ENCODE measurements around the gene TYRO3. TPM values are rescaled to one million over a fixed set of nuclear protein-coding genes. Genes with fewer than 3 reads are reported as not detected.

The TYRO3 gene
- total RNA-seq, 2 experiments from 2014 or later, result 0.48 TPM; not detected in 1

DNA sequence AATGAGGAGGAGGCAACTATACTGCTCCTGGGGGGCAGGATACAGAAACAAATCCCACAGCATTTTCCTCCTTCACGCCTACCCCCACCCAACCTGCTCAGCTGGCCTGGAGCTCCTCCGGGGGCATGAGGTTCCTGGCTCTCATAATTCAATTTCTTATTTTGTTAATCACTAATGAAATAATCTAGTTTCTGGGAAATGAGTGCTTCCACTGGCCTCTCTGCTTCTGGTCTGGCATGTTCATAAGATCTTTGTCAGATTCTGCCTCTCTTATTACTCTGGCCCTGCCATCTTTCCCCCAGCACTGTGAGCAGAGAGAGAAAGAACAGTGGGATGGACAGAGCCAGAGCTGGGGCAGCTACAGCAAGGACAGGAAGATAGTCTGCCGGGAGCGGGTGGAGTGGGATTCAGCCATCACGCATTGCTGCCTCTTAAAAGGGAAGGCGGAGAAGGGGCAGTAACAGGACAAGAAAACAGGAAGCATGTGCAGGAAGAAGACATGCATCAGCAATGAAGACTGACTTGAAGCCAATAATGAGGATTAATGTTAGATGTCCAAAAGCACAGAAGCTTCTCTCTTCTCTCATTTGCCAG is 28.6 kb upstream of the TYRO3 start:
- no peak for TF ChIP-seq CTCF (conservative IDR thresholded peaks at IDR 0.05; ENCODE audit: low read length)
- no peak for TF ChIP-seq EZH2phosphoT487 (IDR thresholded peaks at IDR 0.05; ENCODE audit: borderline replicate concordance, low read depth, low read length)
- Histone ChIP-seq H3K9me3 (ENCODE audit: low read length) (no peaks in the 10 kb centered on the region), H3K36me3 (ENCODE audit: insufficient read depth, low read length) (peaks cover 82% of the 10 kb centered on the region), H3K4me3 (ENCODE audit: low read depth, low read length, poor library complexity, severe bottlenecking) (no peak overlapping the region), H3K79me2 (ENCODE audit: insufficient read depth, low read depth, low read length) (no peaks in the 10 kb centered on the region), H2AFZ (ENCODE audit: low read length) (peak overlapping the region; percentile 14; the same call in 1 of the 2 replicates), H3K27ac (ENCODE audit: low read depth, low read length, poor library complexity, severe bottlenecking) (peak overlapping the region; percentile 21), H3K4me1 (ENCODE audit: insufficient read depth, low read length, poor library complexity, severe bottlenecking) (peaks cover 11% of the 10 kb centered on the region), H3K9me2 (ENCODE audit: insufficient read depth, low read length) (no peaks in the 10 kb centered on the region), H3K4me2 (ENCODE audit: low read length) (peak overlapping the region; percentile 43), H4K20me1 (ENCODE audit: insufficient read depth, low read length) (no peaks in the 10 kb centered on the region)
- BruUV-seq (replicated peaks), result no TSS peak
- peak; percentile 32 for DNase-seq (ENCODE audit: low spot score)
- ChIA-PET POLR2A (no interaction called here), CTCF (ENCODE audit: unreplicated experiment) (no interaction called here)
- intact Hi-C loops (cut with micrococcal nuclease; ENCODE audit: unreplicated experiment), result no loop called here

- CTCF ChIA-PET (ENCODE audit: unreplicated experiment), result no interaction called here
Measured at GRCh38 chr15:41535544-41535943, 23.5 kb upstream of the TYRO3 start.

More at GRCh38 chr15:41535544-41535943, 23.5 kb upstream of the TYRO3 start:
- H3K79me2 ChIP-seq (ENCODE audit: insufficient read depth, low read depth, low read length), result no peaks in the 10 kb centered on the region
- POLR2A ChIA-PET, result interaction anchor here (0.6 kb wide), 1 partner anchor 657 kb away, joined by 3 read pairs; no protein-coding TSS in a partner anchor
- H4K20me1 ChIP-seq (ENCODE audit: insufficient read depth, low read length), result no peaks in the 10 kb centered on the region
- intact Hi-C loops (cut with micrococcal nuclease; ENCODE audit: unreplicated experiment), result no loop called here
- H3K36me3 ChIP-seq (ENCODE audit: insufficient read depth, low read length), result peaks cover 46% of the 10 kb centered on the region
- no peak for DNase-seq (ENCODE audit: low spot score)
- H3K27ac ChIP-seq (ENCODE audit: low read depth, low read length, poor library complexity, severe bottlenecking), result no peak overlapping the region
- H2AFZ ChIP-seq (ENCODE audit: low read length), result no peak overlapping the region
- no peak overlapping the region for H3K4me3 ChIP-seq (ENCODE audit: low read depth, low read length, poor library complexity, severe bottlenecking)
- peaks cover 8% of the 10 kb centered on the region for H3K4me1 ChIP-seq (ENCODE audit: insufficient read depth, low read length, poor library complexity, severe bottlenecking)
- H3K9me3 ChIP-seq (ENCODE audit: low read length), result no peaks in the 10 kb centered on the region
- TF ChIP-seq EZH2phosphoT487 (IDR thresholded peaks at IDR 0.05; ENCODE audit: borderline replicate concordance, low read depth, low read length) (no peak), CTCF (conservative IDR thresholded peaks at IDR 0.05; ENCODE audit: low read length) (no peak)
- no TSS peak for BruUV-seq (replicated peaks)
- no peaks in the 10 kb centered on the region for H3K9me2 ChIP-seq (ENCODE audit: insufficient read depth, low read length)
- H3K4me2 ChIP-seq (ENCODE audit: low read length), result no peak overlapping the region

All from OCI-LY7 (cell line).